Neural cell (in vitro differentiated cells): ENCODE measurements around the gene CLEC10A.

Experiments
- EZH2 ChIP-seq: fragments of 200-600, 300-800 bp; shearing (Covaris generic), sonication (generic); IDR thresholded peaks from 2 replicates; pipeline ENCODE4 v1.6.1; 2014; ENCODE audit warnings: antibody characterized with exemption, low read length, borderline replicate concordance, mild to moderate bottlenecking; ENCODE audit not compliant: insufficient read depth, poor library complexity, severe bottlenecking
- TAF1 ChIP-seq: IDR thresholded peaks from 2 replicates; pipeline ENCODE4 v1.6.1; 2012; ENCODE audit warnings: low read depth
- TF ChIP-seq, protein P1 (sequence below): fragments of 450-650 bp; IDR thresholded peaks from 2 replicates; pipeline ENCODE4 v1.5.1; 2014; ENCODE audit warnings: antibody characterized with exemption, mild to moderate bottlenecking, moderate library complexity; ENCODE audit not compliant: poor library complexity, severe bottlenecking

DNA sequence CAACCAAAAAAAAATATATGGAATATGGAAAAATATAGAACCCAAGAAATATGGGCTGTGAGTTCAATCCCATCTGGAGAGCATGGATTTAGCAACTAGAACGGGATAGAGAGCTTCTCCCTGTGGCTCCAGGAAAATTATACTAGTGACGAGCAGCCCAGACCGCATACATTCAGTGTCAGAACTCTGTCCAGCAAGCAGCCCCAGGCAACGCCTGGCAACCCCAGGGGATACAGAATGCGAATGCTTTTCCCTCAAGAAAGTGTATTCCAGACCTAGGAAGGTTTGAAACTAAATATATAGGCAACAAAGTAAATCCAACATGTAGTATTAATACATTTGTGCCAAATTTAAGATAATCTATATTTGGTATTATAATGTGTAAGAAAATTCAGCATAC is 48.1 kb upstream of the CLEC10A start:
- TF ChIP-seq, protein P1, sequence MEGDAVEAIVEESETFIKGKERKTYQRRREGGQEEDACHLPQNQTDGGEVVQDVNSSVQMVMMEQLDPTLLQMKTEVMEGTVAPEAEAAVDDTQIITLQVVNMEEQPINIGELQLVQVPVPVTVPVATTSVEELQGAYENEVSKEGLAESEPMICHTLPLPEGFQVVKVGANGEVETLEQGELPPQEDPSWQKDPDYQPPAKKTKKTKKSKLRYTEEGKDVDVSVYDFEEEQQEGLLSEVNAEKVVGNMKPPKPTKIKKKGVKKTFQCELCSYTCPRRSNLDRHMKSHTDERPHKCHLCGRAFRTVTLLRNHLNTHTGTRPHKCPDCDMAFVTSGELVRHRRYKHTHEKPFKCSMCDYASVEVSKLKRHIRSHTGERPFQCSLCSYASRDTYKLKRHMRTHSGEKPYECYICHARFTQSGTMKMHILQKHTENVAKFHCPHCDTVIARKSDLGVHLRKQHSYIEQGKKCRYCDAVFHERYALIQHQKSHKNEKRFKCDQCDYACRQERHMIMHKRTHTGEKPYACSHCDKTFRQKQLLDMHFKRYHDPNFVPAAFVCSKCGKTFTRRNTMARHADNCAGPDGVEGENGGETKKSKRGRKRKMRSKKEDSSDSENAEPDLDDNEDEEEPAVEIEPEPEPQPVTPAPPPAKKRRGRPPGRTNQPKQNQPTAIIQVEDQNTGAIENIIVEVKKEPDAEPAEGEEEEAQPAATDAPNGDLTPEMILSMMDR = no peak
- TF ChIP-seq EZH2 = no peak
- no peak for TF ChIP-seq TAF1
